Osteocyte (in vitro differentiated cells): ENCODE results near the gene TOX2. TPM values are rescaled to one million over a fixed set of nuclear protein-coding genes. Genes with fewer than 3 reads are reported as not detected.

Experiments used
- DNase-seq: peaks from one replicate; pipeline ENCODE4 v3.0.0; 2021; ENCODE audit warnings: mixed read lengths; ENCODE audit not compliant: unreplicated experiment; ENCODE audit errors: extremely low spot score
- H3K27ac Mint-ChIP-seq: one replicate; pipeline ENCODE4 v1.8.0; 2021; ENCODE audit warnings: mild to moderate bottlenecking, mixed read lengths; ENCODE audit not compliant: unreplicated experiment
- H3K27me3 Mint-ChIP-seq: one replicate; pipeline ENCODE4 v1.8.0; 2021; ENCODE audit warnings: mixed read lengths; ENCODE audit not compliant: unreplicated experiment
- H3K36me3 Mint-ChIP-seq: one replicate; pipeline ENCODE4 v1.8.0; 2021; ENCODE audit warnings: mixed read lengths; ENCODE audit not compliant: unreplicated experiment
- H3K4me1 Mint-ChIP-seq: one replicate; pipeline ENCODE4 v1.8.0; 2021; ENCODE audit warnings: mixed read lengths; ENCODE audit not compliant: unreplicated experiment
- H3K4me3 Mint-ChIP-seq: one replicate; pipeline ENCODE4 v1.8.0; 2021; ENCODE audit warnings: mild to moderate bottlenecking, moderate library complexity, mixed read lengths; ENCODE audit not compliant: unreplicated experiment
- H3K9me3 Mint-ChIP-seq: one replicate; pipeline ENCODE4 v1.8.0; 2021; ENCODE audit warnings: mixed read lengths; ENCODE audit not compliant: unreplicated experiment
- total RNA-seq: library from RNA; stranded (reverse); gene quantifications from 2 replicates; pipeline ENCODE4 v1.2.1, GENCODE V29; 2021
- TF ChIP-seq, protein P1 (sequence below): fragments of 200-600 bp; sonication (generic); IDR thresholded peaks from 2 replicates; pipeline ENCODE4 v1.5.0; 2021; ENCODE audit warnings: antibody characterized with exemption, mild to moderate bottlenecking, moderate library complexity

TOX2 gene
- total RNA-seq, 1 donor from 2014 or later: not detected

DNA sequence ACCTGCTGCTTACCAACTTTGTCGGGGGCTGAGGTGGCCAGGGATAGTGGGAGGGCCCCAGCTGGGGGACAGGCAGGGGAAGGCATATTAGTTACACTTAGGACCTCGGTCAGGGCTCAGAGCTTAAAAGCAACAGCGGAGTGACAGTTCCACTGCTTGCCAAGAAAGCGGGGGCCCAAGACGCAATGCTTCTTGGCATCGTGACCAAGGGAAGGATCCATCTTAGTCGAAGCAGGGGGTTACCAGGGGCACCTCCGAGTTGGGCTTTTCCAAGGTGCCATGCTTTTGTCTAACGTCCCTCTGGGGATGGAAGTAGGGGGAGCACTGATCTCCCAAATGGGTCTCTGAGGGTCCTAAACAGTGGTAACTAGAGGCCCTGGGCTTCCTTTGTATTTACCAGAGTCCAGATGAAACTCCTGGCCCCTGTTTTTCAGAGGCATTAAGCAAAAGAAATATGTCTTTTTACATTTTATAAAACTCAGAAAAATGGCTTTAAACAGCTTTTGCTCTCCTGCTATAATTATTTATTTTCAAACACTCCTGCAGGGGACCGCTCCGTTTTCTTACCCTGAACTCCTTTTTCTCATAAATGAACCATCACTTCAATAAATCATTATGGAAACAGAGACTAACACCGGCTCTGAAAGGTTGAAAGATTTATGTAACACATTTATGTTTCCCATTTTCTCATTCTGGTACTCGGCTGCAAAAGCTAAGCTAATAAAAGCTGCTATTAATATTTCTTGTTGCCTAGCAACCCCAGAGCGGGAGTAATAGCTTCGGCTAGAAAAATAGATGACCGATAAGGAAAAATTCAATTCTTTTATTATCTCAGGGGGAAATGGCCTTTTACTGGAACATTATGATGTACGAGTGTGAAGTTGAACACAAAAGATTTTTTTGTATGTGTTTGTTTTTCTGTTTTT lies 100.4 kb downstream of the TOX2 start:
- H3K4me1 Mint-ChIP-seq: peaks cover 7% of the 10 kb centered on the region
- DNase-seq: no peak
- TF ChIP-seq, protein P1, sequence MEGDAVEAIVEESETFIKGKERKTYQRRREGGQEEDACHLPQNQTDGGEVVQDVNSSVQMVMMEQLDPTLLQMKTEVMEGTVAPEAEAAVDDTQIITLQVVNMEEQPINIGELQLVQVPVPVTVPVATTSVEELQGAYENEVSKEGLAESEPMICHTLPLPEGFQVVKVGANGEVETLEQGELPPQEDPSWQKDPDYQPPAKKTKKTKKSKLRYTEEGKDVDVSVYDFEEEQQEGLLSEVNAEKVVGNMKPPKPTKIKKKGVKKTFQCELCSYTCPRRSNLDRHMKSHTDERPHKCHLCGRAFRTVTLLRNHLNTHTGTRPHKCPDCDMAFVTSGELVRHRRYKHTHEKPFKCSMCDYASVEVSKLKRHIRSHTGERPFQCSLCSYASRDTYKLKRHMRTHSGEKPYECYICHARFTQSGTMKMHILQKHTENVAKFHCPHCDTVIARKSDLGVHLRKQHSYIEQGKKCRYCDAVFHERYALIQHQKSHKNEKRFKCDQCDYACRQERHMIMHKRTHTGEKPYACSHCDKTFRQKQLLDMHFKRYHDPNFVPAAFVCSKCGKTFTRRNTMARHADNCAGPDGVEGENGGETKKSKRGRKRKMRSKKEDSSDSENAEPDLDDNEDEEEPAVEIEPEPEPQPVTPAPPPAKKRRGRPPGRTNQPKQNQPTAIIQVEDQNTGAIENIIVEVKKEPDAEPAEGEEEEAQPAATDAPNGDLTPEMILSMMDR: no peak
- H3K36me3 Mint-ChIP-seq: no peaks in the 10 kb centered on the region
- no peak overlapping the region for H3K4me3 Mint-ChIP-seq
- no peak overlapping the region for H3K27ac Mint-ChIP-seq
- H3K9me3 Mint-ChIP-seq: no peaks in the 10 kb centered on the region
- peaks cover 32% of the 10 kb centered on the region for H3K27me3 Mint-ChIP-seq

DNA sequence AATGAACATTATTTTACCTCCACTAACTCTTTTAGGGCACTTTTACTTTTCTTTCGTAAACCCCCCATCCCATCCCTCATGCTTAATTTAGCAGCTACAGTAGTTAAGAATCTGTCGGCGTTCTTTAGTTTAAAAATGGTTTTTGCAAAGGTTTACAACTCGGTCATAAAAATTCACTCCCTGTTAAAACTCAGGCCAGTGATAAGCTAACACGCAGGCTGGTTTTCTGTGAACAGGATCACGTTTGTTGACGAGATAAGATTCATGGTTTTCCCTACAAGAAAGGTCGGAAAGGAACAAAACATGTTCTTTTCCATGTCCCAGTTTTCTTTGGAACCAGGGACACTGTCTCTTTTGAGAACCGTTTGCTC lies 101.1 kb downstream of the TOX2 start:
- TF ChIP-seq, protein P1: no peak
- H3K9me3 Mint-ChIP-seq: no peaks in the 10 kb centered on the region
- peaks cover 33% of the 10 kb centered on the region for H3K27me3 Mint-ChIP-seq
- H3K4me3 Mint-ChIP-seq: no peak overlapping the region
- H3K36me3 Mint-ChIP-seq: no peaks in the 10 kb centered on the region
- H3K4me1 Mint-ChIP-seq: peaks cover 7% of the 10 kb centered on the region
- no peak overlapping the region for H3K27ac Mint-ChIP-seq
- DNase-seq: no peak

GRCh38 chr20:44016525-44016924 lies 101.9 kb downstream of the TOX2 start:
- Mint-ChIP-seq H3K9me3 (no peaks in the 10 kb centered on the region), H3K27me3 (peaks cover 35% of the 10 kb centered on the region), H3K27ac (no peak overlapping the region), H3K4me3 (no peak overlapping the region), H3K36me3 (no peaks in the 10 kb centered on the region), H3K4me1 (peaks cover 7% of the 10 kb centered on the region)
- TF ChIP-seq, protein P1: no peak
- DNase-seq: no peak

GRCh38 chr20:44017211-44017610 lies 102.6 kb downstream of the TOX2 start:
- Mint-ChIP-seq H3K27me3 (peaks cover 35% of the 10 kb centered on the region), H3K4me1 (peaks cover 7% of the 10 kb centered on the region), H3K4me3 (no peak overlapping the region), H3K36me3 (no peaks in the 10 kb centered on the region), H3K27ac (no peak overlapping the region), H3K9me3 (no peaks in the 10 kb centered on the region)
- DNase-seq: no peak
- TF ChIP-seq, protein P1: no peak

DNA sequence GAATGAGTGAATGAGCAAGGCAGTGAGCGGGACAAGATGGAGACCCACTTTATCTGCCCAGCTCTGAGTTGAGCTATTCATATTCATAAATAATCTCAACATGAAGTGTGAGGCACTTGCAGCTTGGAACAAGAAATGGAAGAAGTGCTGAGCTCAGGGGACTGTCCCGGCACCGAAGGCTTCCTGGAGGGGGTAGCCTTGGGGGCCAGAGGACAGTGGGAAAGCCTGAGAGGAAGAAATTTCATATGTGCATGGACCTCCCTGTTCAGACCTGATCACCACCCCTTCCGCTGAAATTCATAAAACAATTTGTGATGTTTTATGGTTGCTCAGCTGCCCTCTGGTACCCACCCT lies 103.2 kb downstream of the TOX2 start:
- Mint-ChIP-seq H3K36me3 (no peaks in the 10 kb centered on the region), H3K27ac (no peak overlapping the region), H3K4me1 (peaks cover 7% of the 10 kb centered on the region), H3K27me3 (peaks cover 39% of the 10 kb centered on the region), H3K9me3 (no peaks in the 10 kb centered on the region), H3K4me3 (no peak overlapping the region)
- no peak for DNase-seq
- TF ChIP-seq, protein P1: no peak
